Astrocyte of the cerebellum (primary cell): ENCODE measurements around the gene GRIK1.

Experiments used
- DNase-seq: peaks from one replicate; pipeline ENCODE4 v3.0.0-alpha.2; 2011; ENCODE audit warnings: low read depth
- H3K4me3 ChIP-seq: 2 replicates; pipeline ENCODE4 v1.5.1; 2011; ENCODE audit warnings: mild to moderate bottlenecking, low read depth, low read length, moderate library complexity
- CTCF ChIP-seq: IDR thresholded peaks from 2 replicates; pipeline ENCODE4 v1.5.1; 2012; ENCODE audit warnings: low read length, low read depth, moderate library complexity, mild to moderate bottlenecking; ENCODE audit errors: missing control alignments
- in situ Hi-C: cut with HindIII; loops from 2 replicates; pipeline ENCODE4 v1.10.0; 2017; ENCODE audit warnings: low sequenced_read_pairs

GRIK1 gene

GRCh38 chr21:29557931-29558725 lies 381.7 kb downstream of the GRIK1 start:
- H3K4me3 ChIP-seq, result no peak overlapping the region
- TF ChIP-seq CTCF, result no peak
- no peak for DNase-seq
- in situ Hi-C loops, result no loop called here

DNA sequence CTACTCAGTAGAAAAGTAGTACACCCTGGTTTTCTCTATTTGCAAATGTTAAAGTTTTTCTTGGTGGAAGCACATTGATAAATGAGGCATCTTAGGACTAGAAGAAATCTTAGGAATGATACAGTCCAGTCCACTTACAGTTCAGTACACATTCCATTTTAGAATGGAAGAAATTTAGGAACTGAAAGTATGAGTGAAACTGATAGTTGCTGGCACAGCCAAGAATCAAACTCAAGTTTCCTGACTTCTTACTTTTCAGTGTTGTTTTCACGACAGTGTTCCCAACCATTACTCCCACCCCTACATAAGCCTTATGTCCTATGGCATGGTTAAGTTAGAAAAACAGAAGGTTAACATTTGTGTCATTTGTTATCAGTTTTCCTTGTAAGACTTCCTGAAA lies 382.6 kb downstream of the GRIK1 start:
- H3K4me3 ChIP-seq, result no peak overlapping the region
- in situ Hi-C loops, result no loop called here
- DNase-seq, result no peak
- TF ChIP-seq CTCF, result no peak

- in situ Hi-C loops, result no loop called here
- no peak overlapping the region for H3K4me3 ChIP-seq
- no peak for DNase-seq
- no peak for TF ChIP-seq CTCF
Measured at GRCh38 chr21:29555601-29556000, 384.2 kb downstream of the GRIK1 start.

DNA sequence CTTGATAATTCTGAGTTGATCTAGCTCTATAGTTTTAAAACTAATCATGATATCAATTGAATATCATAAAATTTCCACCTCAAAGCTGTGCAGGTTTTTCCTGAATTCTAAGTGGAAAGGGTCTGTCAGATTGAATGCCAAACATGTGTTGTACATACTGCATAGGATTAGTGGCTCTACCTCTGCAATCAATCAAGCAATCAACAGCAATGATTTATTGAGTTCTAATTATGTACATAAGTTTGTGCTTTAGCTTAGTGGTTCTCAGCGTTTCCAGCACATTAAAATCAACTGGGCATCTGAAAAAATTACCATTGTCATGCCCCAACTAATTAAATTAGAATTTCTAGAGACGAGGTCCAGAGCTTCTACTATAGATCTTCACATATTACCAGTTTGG lies 389.6 kb downstream of the GRIK1 start:
- H3K4me3 ChIP-seq, result no peak overlapping the region
- DNase-seq, result no peak
- in situ Hi-C loops, result no loop called here
- no peak for TF ChIP-seq CTCF

GRCh38 chr21:29549614-29550013 lies 390.2 kb downstream of the GRIK1 start:
- TF ChIP-seq CTCF, result no peak
- no peak overlapping the region for H3K4me3 ChIP-seq
- in situ Hi-C loops, result loop anchor here (5.0 kb wide), 1 partner anchor 43 kb away; no protein-coding TSS in a partner anchor
- no peak for DNase-seq

DNA sequence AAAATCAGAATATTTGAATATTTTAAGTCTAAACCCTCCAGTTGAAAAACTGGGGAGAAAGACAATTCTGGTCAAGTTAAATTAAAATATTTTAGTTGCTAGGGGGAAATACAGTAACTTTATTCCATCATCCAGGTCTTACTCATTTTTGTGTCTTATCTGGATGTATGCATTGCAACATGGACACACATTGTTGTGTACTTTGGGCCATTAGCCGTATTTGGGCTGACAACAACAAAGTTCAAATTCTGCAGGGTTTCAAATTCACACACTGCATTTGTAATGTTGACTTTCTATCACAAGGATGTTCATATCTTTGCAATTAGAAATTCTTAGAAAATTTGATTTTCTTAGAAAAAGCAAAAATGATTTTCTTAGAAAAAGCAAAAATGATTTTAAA lies 391.8 kb downstream of the GRIK1 start:
- H3K4me3 ChIP-seq, result no peak overlapping the region
- TF ChIP-seq CTCF, result no peak
- DNase-seq, result no peak
- in situ Hi-C loops, result loop anchor here (5.0 kb wide), 1 partner anchor 44 kb away; no protein-coding TSS in a partner anchor
